H1 (cell line): ENCODE results near the gene C19orf47. TPM values are rescaled to one million over a fixed set of nuclear protein-coding genes. Genes with fewer than 3 reads are reported as not detected.

Experiments
- CTCF ChIA-PET: fragments of 300-600 bp; sonication (Branson Sonifier 250); formaldehyde crosslinking; loops from one replicate; lab custom pipeline; 2021; ENCODE audit not compliant: partially characterized antibody; lab: Charles Lee
- POLR2A ChIA-PET: fragments of 300-600 bp; sonication (Branson Sonifier 250); formaldehyde crosslinking; loops from one replicate; lab custom pipeline; 2021; ENCODE audit warnings: inconsistent platforms; ENCODE audit not compliant: partially characterized antibody; lab: Charles Lee
- DNase-seq, 2 experiments: peaks; one replicate each; pipeline versions ENCODE4 v3.0.0 to v3.0.0-alpha.2; 2010 to 2022; ENCODE audit warnings: low spot score in 2 of 2, low read depth in 1 of 2, mixed read lengths in 1 of 2
- FAIRE-seq: peaks from 2 replicates; lab custom pipeline; 2011; peaks lifted over from hg19 to GRCh38; lab: Jason Lieb, UNC
- H2AFZ ChIP-seq: 2 replicates; pipeline ENCODE4 v1.8.1; 2012; ENCODE audit warnings: low read length, inconsistent platforms
- H2AK5ac ChIP-seq: 2 replicates; pipeline ENCODE4 v1.6.1; 2013; ENCODE audit warnings: low read depth, low read length
- H2BK120ac ChIP-seq: replicated peaks from 2 replicates; pipeline ENCODE3; 2013; ENCODE audit warnings: low read depth, low read length, inconsistent platforms
- H2BK12ac ChIP-seq: 2 replicates; pipeline ENCODE4 v1.6.1; 2013; ENCODE audit warnings: low read depth, low read length
- H2BK15ac ChIP-seq: 2 replicates; pipeline ENCODE4 v1.6.1; 2013; ENCODE audit warnings: low read length
- H2BK20ac ChIP-seq: 2 replicates; pipeline ENCODE4 v1.6.1; 2013; ENCODE audit warnings: low read length
- H2BK5ac ChIP-seq: 2 replicates; pipeline ENCODE4 v1.6.1; 2013; ENCODE audit warnings: low read depth, low read length
- H3K14ac ChIP-seq: 2 replicates; pipeline ENCODE4 v1.6.1; 2013; ENCODE audit warnings: inconsistent platforms; ENCODE audit not compliant: insufficient read length
- H3K18ac ChIP-seq: 2 replicates; pipeline ENCODE4 v1.6.1; 2013; ENCODE audit warnings: low read length; ENCODE audit errors: extremely low read depth
- H3K23ac ChIP-seq: 2 replicates; pipeline ENCODE4 v1.6.1; 2013; ENCODE audit warnings: inconsistent platforms; ENCODE audit not compliant: insufficient read length
- H3K23me2 ChIP-seq: 2 replicates; pipeline ENCODE4 v1.6.1; 2013; ENCODE audit warnings: low read depth, low read length
- H3K27ac ChIP-seq: 2 replicates; pipeline ENCODE4 v1.6.1; 2011; ENCODE audit warnings: low read depth, low read length, inconsistent platforms
- H3K27me3 ChIP-seq, 4 experiments: replicated peaks in 1 of 4; 1 replicate in 1 of 4; 2 replicates in 3 of 4; pipeline versions ENCODE4 v1.6.1 to v1.8.1; 2011 to 2013; ENCODE audit warnings: low read length in 3 of 4, mild to moderate bottlenecking in 3 of 4, inconsistent platforms in 2 of 4, mixed read lengths in 2 of 4, moderate library complexity in 1 of 4; ENCODE audit not compliant: control insufficient read depth in 3 of 4, insufficient read depth in 3 of 4; ENCODE audit errors: extremely low read depth in 1 of 4
- H3K36me3 ChIP-seq, 4 experiments: 2 replicates each; pipeline versions ENCODE4 v1.6.1 to v1.8.1; 2011 to 2013; ENCODE audit warnings: mild to moderate bottlenecking in 4 of 4, low read length in 3 of 4, moderate library complexity in 2 of 4, control low read depth in 1 of 4, inconsistent platforms in 1 of 4; ENCODE audit not compliant: insufficient read depth in 4 of 4, control insufficient read depth in 2 of 4
- H3K4ac ChIP-seq: replicated peaks from 2 replicates; pipeline ENCODE3; 2013; ENCODE audit warnings: low read length, low read depth, mixed read lengths, inconsistent platforms; ENCODE audit not compliant: insufficient read length
- H3K4me1 ChIP-seq, 4 experiments: replicated peaks in 1 of 4; 1 replicate in 1 of 4; 2 replicates in 3 of 4; pipeline versions ENCODE4 v1.6.1 to v1.8.1; 2011 to 2013; ENCODE audit warnings: low read length in 3 of 4, inconsistent platforms in 2 of 4, mixed read lengths in 1 of 4; ENCODE audit not compliant: insufficient read depth in 4 of 4, control insufficient read depth in 3 of 4
- H3K4me2 ChIP-seq, 2 experiments: 2 replicates each; pipeline versions ENCODE4 v1.6.1 to v1.8.1; 2011 to 2013; ENCODE audit warnings: low read depth in 2 of 2, low read length in 2 of 2, control low read depth in 1 of 2, inconsistent platforms in 1 of 2, mild to moderate bottlenecking in 1 of 2; ENCODE audit not compliant: insufficient read depth in 1 of 2
- H3K4me3 ChIP-seq, 4 experiments: fragments of 200-600, 300-600 bp in 1 of 4; sonication (generic), shearing (Covaris generic), sonication (Bioruptor Twin) in 1 of 4; 2 replicates each; pipeline versions ENCODE4 v1.5.1 to v1.8.1; 2011 to 2016; ENCODE audit warnings: low read length in 4 of 4, low read depth in 3 of 4, control low read depth in 2 of 4, inconsistent platforms in 2 of 4, mild to moderate bottlenecking in 2 of 4, mixed read lengths in 1 of 4, moderate library complexity in 1 of 4; ENCODE audit not compliant: insufficient read depth in 2 of 4; ENCODE audit errors: extremely low read depth in 1 of 4
- H3K56ac ChIP-seq: replicated peaks from 2 replicates; pipeline ENCODE3; 2013; ENCODE audit warnings: low read depth, mild to moderate bottlenecking, mixed read lengths, low read length, inconsistent platforms; ENCODE audit not compliant: insufficient read length
- H3K79me1 ChIP-seq: 2 replicates; pipeline ENCODE4 v1.6.1; 2013; ENCODE audit warnings: low read depth, low read length, control low read depth
- H3K79me2 ChIP-seq, 2 experiments: 2 replicates each; pipeline versions ENCODE4 v1.6.1 to v1.8.1; 2012 to 2013; ENCODE audit warnings: low read length in 2 of 2, mild to moderate bottlenecking in 2 of 2, inconsistent platforms in 1 of 2; ENCODE audit not compliant: insufficient read depth in 2 of 2, control insufficient read depth in 1 of 2
- H3K9ac ChIP-seq, 4 experiments: replicated peaks in 1 of 4; 1 replicate in 1 of 4; 2 replicates in 3 of 4; pipeline versions ENCODE4 v1.6.1 to v1.8.1; 2011 to 2013; ENCODE audit warnings: low read depth in 3 of 4, low read length in 3 of 4, control low read depth in 2 of 4, mild to moderate bottlenecking in 2 of 4, moderate library complexity in 2 of 4, inconsistent platforms in 1 of 4; ENCODE audit errors: extremely low read depth in 1 of 4
- H3K9me3 ChIP-seq, 2 experiments: 2 replicates each; pipeline versions ENCODE4 v1.6.1 to v1.8.1; 2012 to 2013; ENCODE audit warnings: mild to moderate bottlenecking in 2 of 2, moderate library complexity in 2 of 2, control low read depth in 1 of 2, inconsistent platforms in 1 of 2, low read depth in 1 of 2, low read length in 1 of 2, mixed read lengths in 1 of 2; ENCODE audit not compliant: insufficient read depth in 2 of 2
- H4K20me1 ChIP-seq, 2 experiments: replicated peaks in 1 of 2; 2 replicates each; pipeline versions ENCODE3 to v1.8.1; 2011 to 2013; ENCODE audit warnings: inconsistent platforms in 2 of 2, low read length in 2 of 2, mild to moderate bottlenecking in 1 of 2; ENCODE audit not compliant: insufficient read depth in 2 of 2, control insufficient read depth in 1 of 2
- H4K5ac ChIP-seq: 2 replicates; pipeline ENCODE4 v1.6.1; 2013; ENCODE audit warnings: low read length, low read depth, mixed read lengths, inconsistent platforms; ENCODE audit not compliant: insufficient read length
- H4K8ac ChIP-seq: 2 replicates; pipeline ENCODE4 v1.8.0; 2013; ENCODE audit warnings: mild to moderate bottlenecking, moderate library complexity, low read length, inconsistent platforms; ENCODE audit not compliant: insufficient read depth; ENCODE audit errors: extremely low read depth
- H4K91ac ChIP-seq: replicated peaks from 2 replicates; pipeline ENCODE3; 2013; ENCODE audit warnings: low read length, mixed read lengths, inconsistent platforms; ENCODE audit not compliant: insufficient read length
- CREB1 ChIP-seq: IDR thresholded peaks from 2 replicates; pipeline ENCODE4 v1.6.1; 2012; ENCODE audit warnings: inconsistent platforms
- WGBS, 2 experiments: shearing (Covaris generic) in 1 of 2; methylation state at CpG; one replicate each; pipeline versions ENCODE4 v1.1.6 to v1.1.7; 2013 to 2015; ENCODE audit warnings: low lambda C conversion rate in 2 of 2, mixed read lengths in 2 of 2, inconsistent platforms in 1 of 2, low coverage in 1 of 2, missing lambda C conversion rate in 1 of 2; ENCODE audit not compliant: insufficient replicate concordance in 2 of 2, insufficient coverage in 1 of 2, insufficient read length in 1 of 2; ENCODE audit errors: extremely low coverage in 1 of 2, missing lambda C conversion rate in 1 of 2; 5-methylcytosine and 5-hydroxymethylcytosine counted together
- polyA plus RNA-seq, 7 experiments: library from polyadenylated mRNA; depleted of rRNA in 3 of 7; stranded (reverse) in 5 of 7; unstranded in 2 of 7; fragments of >200 nt in 5 of 7; fragments of 200-250 nt in 2 of 7; gene quantifications; 1 replicate in 5 of 7; 2 replicates in 1 of 7; 4 replicates in 1 of 7; pipeline versions ENCODE4 v1.2.1 to v1.2.3, GENCODE V29; 2011 to 2013; ENCODE audit warnings: missing spikeins in 2 of 7, mixed read lengths in 2 of 7
- total RNA-seq: library from RNA; stranded (reverse); fragmentation: NEBNext Ultra II Directional; extraction: Animal tissue kit (Norgen Biotek cat#: 25700); gene quantifications from 2 replicates; pipeline ENCODE4 v1.2.1, GENCODE V29; 2021

Gene C19orf47
- total and polyA plus RNA-seq, 2 of the 8 experiments (the other 6 are each of a cell fraction or from before 2014, with no cell fraction given) = 17.8 to 27.3 TPM

- no peaks in the 10 kb centered on the region for H3K9me3 ChIP-seq
- H3K4ac ChIP-seq = no peak overlapping the region
- H3K23ac ChIP-seq = no peak overlapping the region
- peaks cover 5% of the 10 kb centered on the region; the same call in 1 of the 2 replicates for H3K79me1 ChIP-seq
- no peaks in the 10 kb centered on the region; a peak in 2 of 8 replicates for H3K36me3 ChIP-seq
- no peak overlapping the region for H2AFZ ChIP-seq
- H3K9ac ChIP-seq = no peak overlapping the region
- H4K20me1 ChIP-seq = peaks cover 0 to 8% of the 10 kb centered on the region in 2 experiments
- WGBS, 2 experiments = 93% methylated on average over 8 of the region's 9 CpGs; no CpG with 5 or more reads in 1 of the 2 experiments
- H2BK12ac ChIP-seq = no peak overlapping the region
- DNase-seq (no peak), FAIRE-seq (no peak)
- no peaks in the 10 kb centered on the region for H3K4me1 ChIP-seq
- peaks cover 0 to 2% of the 10 kb centered on the region in 2 experiments; a peak in 2 of 4 replicates for H3K79me2 ChIP-seq
- ChIA-PET CTCF (interaction anchor here (0.7 to 0.9 kb wide), 2 partner anchors 37 to 67 kb away, joined by 3 to 5 read pairs; no protein-coding TSS in a partner anchor), POLR2A (interaction anchor here (1.3 kb wide), 1 partner anchor 25 kb away, joined by 3 read pairs; no protein-coding TSS in a partner anchor)
- H3K4me2 ChIP-seq = no peak overlapping the region
- no peak overlapping the region for H2BK20ac ChIP-seq
- no peak overlapping the region for H3K4me3 ChIP-seq
- H4K8ac ChIP-seq = no peak overlapping the region
- no peaks in the 10 kb centered on the region for H3K23me2 ChIP-seq
- H3K14ac ChIP-seq = no peak overlapping the region
- no peak overlapping the region for H2AK5ac ChIP-seq
- H2BK120ac ChIP-seq = no peak overlapping the region
- H3K56ac ChIP-seq = no peak overlapping the region
- H3K27ac ChIP-seq = no peak overlapping the region
- H4K5ac ChIP-seq = no peak overlapping the region
- H3K18ac ChIP-seq = no peak overlapping the region
- no peaks in the 10 kb centered on the region for H3K27me3 ChIP-seq
- no peak overlapping the region for H2BK15ac ChIP-seq
- no peak overlapping the region for H4K91ac ChIP-seq
- no peak overlapping the region for H2BK5ac ChIP-seq
- TF ChIP-seq CREB1 = no peak
Observed at GRCh38 chr19:40341601-40342482, 6.4 kb downstream of the C19orf47 start.
